Activated T-cell treated with anti-CD3 and anti-CD28 coated beads, Interleukin-2, amount 50 U/mL, for 24 hours (primary cell): ENCODE results near the gene CALD1.

Experiments
- DNase-seq: peaks from one replicate; pipeline ENCODE4 v3.0.0-alpha.2; 2020
- H3K27ac Mint-ChIP-seq: 2 replicates; pipeline ENCODE4 v1.8.0; 2020; ENCODE audit warnings: mild to moderate bottlenecking, mixed read lengths
- H3K27me3 Mint-ChIP-seq: 2 replicates; pipeline ENCODE4 v1.8.0; 2020; ENCODE audit warnings: mixed read lengths
- H3K36me3 Mint-ChIP-seq: 2 replicates; pipeline ENCODE4 v1.8.0; 2020; ENCODE audit warnings: low read depth, mixed read lengths
- H3K4me1 Mint-ChIP-seq: 2 replicates; pipeline ENCODE4 v1.8.0; 2020; ENCODE audit warnings: low read depth, mixed read lengths
- H3K4me3 Mint-ChIP-seq: 2 replicates; pipeline ENCODE4 v1.8.0; 2020; ENCODE audit warnings: mild to moderate bottlenecking, moderate library complexity, mixed read lengths
- H3K9me3 Mint-ChIP-seq: 2 replicates; pipeline ENCODE4 v1.8.0; 2020; ENCODE audit warnings: mixed read lengths

CALD1 gene

GRCh38 chr7:134985894-134986362 is 206.5 kb downstream of the CALD1 start:
- no peak for DNase-seq
- Mint-ChIP-seq H3K4me1 (peaks cover 32% of the 10 kb centered on the region), H3K27ac (peak overlapping the region; percentile 98), H3K27me3 (no peaks in the 10 kb centered on the region), H3K36me3 (peaks cover 35% of the 10 kb centered on the region), H3K9me3 (no peaks in the 10 kb centered on the region), H3K4me3 (peak overlapping the region; percentile 87)

- Mint-ChIP-seq H3K27me3 (no peaks in the 10 kb centered on the region), H3K9me3 (no peaks in the 10 kb centered on the region), H3K27ac (peak within 1 kb of the TSS; percentile 98), H3K4me1 (peaks cover 38% of the 10 kb centered on the region), H3K4me3 (peak within 1 kb of the TSS; percentile 87), H3K36me3 (peaks cover 41% of the 10 kb centered on the region)
- DNase-seq, result peak; percentile 93
These were observed 207.2 kb downstream of the CALD1 start, which contains the start of gene AGBL3 for GRCh38 chr7:134986363-134987251. AGBL3 (plus strand) TSS chr7:134986508; CDS start chr7:134987934, 1,426 bp downstream.

- Mint-ChIP-seq H3K9me3 (no peaks in the 10 kb centered on the region), H3K4me1 (peaks cover 53% of the 10 kb centered on the region), H3K27me3 (no peaks in the 10 kb centered on the region), H3K27ac (no peak overlapping the region), H3K4me3 (peak overlapping the region; percentile 31), H3K36me3 (peaks cover 54% of the 10 kb centered on the region)
- no peak for DNase-seq
These were observed 208.7 kb downstream of the CALD1 start for GRCh38 chr7:134988161-134988560.

GRCh38 chr7:134991469-134992339 is 212.3 kb downstream of the CALD1 start:
- Mint-ChIP-seq H3K4me1 (peaks cover 71% of the 10 kb centered on the region), H3K4me3 (no peak overlapping the region), H3K9me3 (no peaks in the 10 kb centered on the region), H3K27me3 (no peaks in the 10 kb centered on the region), H3K27ac (peak overlapping the region; percentile 85), H3K36me3 (peaks cover 81% of the 10 kb centered on the region)
- no peak for DNase-seq

GRCh38 chr7:134992626-134993179 is 213.3 kb downstream of the CALD1 start:
- peak overlapping the region; percentile 15 for H3K4me3 Mint-ChIP-seq
- no peak for DNase-seq
- no peaks in the 10 kb centered on the region for H3K9me3 Mint-ChIP-seq
- peaks cover 80% of the 10 kb centered on the region for H3K36me3 Mint-ChIP-seq
- H3K4me1 Mint-ChIP-seq, result peaks cover 70% of the 10 kb centered on the region
- no peaks in the 10 kb centered on the region for H3K27me3 Mint-ChIP-seq
- H3K27ac Mint-ChIP-seq, result peak overlapping the region; percentile 85

GRCh38 chr7:134993877-134994456 is 214.5 kb downstream of the CALD1 start:
- Mint-ChIP-seq H3K4me3 (no peak overlapping the region), H3K4me1 (peaks cover 68% of the 10 kb centered on the region), H3K27me3 (no peaks in the 10 kb centered on the region), H3K36me3 (peaks cover 83% of the 10 kb centered on the region), H3K27ac (no peak overlapping the region), H3K9me3 (no peaks in the 10 kb centered on the region)
- DNase-seq, result no peak

GRCh38 chr7:134995239-134996096 is 216.0 kb downstream of the CALD1 start:
- peaks cover 59% of the 10 kb centered on the region for H3K4me1 Mint-ChIP-seq
- H3K4me3 Mint-ChIP-seq, result peak overlapping the region; percentile 1
- peak overlapping the region; percentile 79 for H3K27ac Mint-ChIP-seq
- DNase-seq, result no peak
- H3K27me3 Mint-ChIP-seq, result no peaks in the 10 kb centered on the region
- peaks cover 77% of the 10 kb centered on the region for H3K36me3 Mint-ChIP-seq
- no peaks in the 10 kb centered on the region for H3K9me3 Mint-ChIP-seq

- no peak for DNase-seq
- Mint-ChIP-seq H3K4me3 (no peak overlapping the region), H3K27ac (peak overlapping the region; percentile 79), H3K36me3 (peaks cover 71% of the 10 kb centered on the region), H3K9me3 (no peaks in the 10 kb centered on the region), H3K27me3 (no peaks in the 10 kb centered on the region), H3K4me1 (peaks cover 52% of the 10 kb centered on the region)
These were observed 216.7 kb downstream of the CALD1 start for GRCh38 chr7:134996097-134996550.

- no peaks in the 10 kb centered on the region for H3K9me3 Mint-ChIP-seq
- H3K27ac Mint-ChIP-seq, result no peak overlapping the region
- peaks cover 59% of the 10 kb centered on the region for H3K36me3 Mint-ChIP-seq
- H3K4me3 Mint-ChIP-seq, result no peak overlapping the region
- no peak for DNase-seq
- H3K27me3 Mint-ChIP-seq, result no peaks in the 10 kb centered on the region
- peaks cover 41% of the 10 kb centered on the region for H3K4me1 Mint-ChIP-seq
These were observed 217.9 kb downstream of the CALD1 start for GRCh38 chr7:134997214-134997885.

GRCh38 chr7:134999136-134999535 is 219.7 kb downstream of the CALD1 start:
- H3K4me3 Mint-ChIP-seq, result no peak overlapping the region
- no peaks in the 10 kb centered on the region for H3K27me3 Mint-ChIP-seq
- no peaks in the 10 kb centered on the region for H3K9me3 Mint-ChIP-seq
- DNase-seq, result no peak
- peaks cover 43% of the 10 kb centered on the region for H3K36me3 Mint-ChIP-seq
- H3K4me1 Mint-ChIP-seq, result peaks cover 25% of the 10 kb centered on the region
- no peak overlapping the region for H3K27ac Mint-ChIP-seq

GRCh38 chr7:135001390-135002165 is 222.1 kb downstream of the CALD1 start:
- H3K4me3 Mint-ChIP-seq, result no peak overlapping the region
- H3K4me1 Mint-ChIP-seq, result peaks cover 2% of the 10 kb centered on the region
- DNase-seq, result no peak
- no peaks in the 10 kb centered on the region for H3K9me3 Mint-ChIP-seq
- peaks cover 20% of the 10 kb centered on the region for H3K36me3 Mint-ChIP-seq
- no peaks in the 10 kb centered on the region for H3K27me3 Mint-ChIP-seq
- no peak overlapping the region for H3K27ac Mint-ChIP-seq

GRCh38 chr7:135012229-135012628 is 232.8 kb downstream of the CALD1 start:
- peaks cover 4% of the 10 kb centered on the region for H3K9me3 Mint-ChIP-seq
- no peaks in the 10 kb centered on the region for H3K27me3 Mint-ChIP-seq
- no peak for DNase-seq
- no peaks in the 10 kb centered on the region for H3K4me1 Mint-ChIP-seq
- H3K36me3 Mint-ChIP-seq, result no peaks in the 10 kb centered on the region
- no peak overlapping the region for H3K4me3 Mint-ChIP-seq
- H3K27ac Mint-ChIP-seq, result no peak overlapping the region
